GM18858 (cell line): ENCODE data around the gene NCAM1.

ENCODE experiments used
- ATAC-seq: cut with Tn5 transposase; IDR thresholded peaks from one replicate; pipeline ENCODE4 v1.9.1; 2021; ENCODE audit not compliant: unreplicated experiment

The NCAM1 gene

GRCh38 chr11:113083571-113083970 is 122.4 kb downstream of the NCAM1 start:
- no peak for ATAC-seq

- no peak for ATAC-seq
Observed at GRCh38 chr11:113084297-113084696, 123.1 kb downstream of the NCAM1 start.

- no peak for ATAC-seq
Observed at GRCh38 chr11:113085446-113085845, 124.2 kb downstream of the NCAM1 start.

GRCh38 chr11:113087706-113088105 is 126.5 kb downstream of the NCAM1 start:
- ATAC-seq = no peak

- no peak for ATAC-seq
Observed at GRCh38 chr11:113090716-113091480, 129.7 kb downstream of the NCAM1 start.

GRCh38 chr11:113091481-113091780 is 130.2 kb downstream of the NCAM1 start:
- ATAC-seq = no peak

- no peak for ATAC-seq
Observed at GRCh38 chr11:113096648-113097047, 135.4 kb downstream of the NCAM1 start.

- no peak for ATAC-seq
Observed at GRCh38 chr11:113103932-113104690, 142.9 kb downstream of the NCAM1 start.

GRCh38 chr11:113104691-113105251 is 143.6 kb downstream of the NCAM1 start:
- ATAC-seq = no peak

GRCh38 chr11:113105592-113105991 is 144.4 kb downstream of the NCAM1 start:
- no peak for ATAC-seq

- ATAC-seq = no peak
Observed at GRCh38 chr11:113106507-113106906, 145.3 kb downstream of the NCAM1 start.

- no peak for ATAC-seq
Observed at GRCh38 chr11:113110046-113110445, 148.8 kb downstream of the NCAM1 start.

GRCh38 chr11:113111156-113111555 is 149.9 kb downstream of the NCAM1 start:
- no peak for ATAC-seq

GRCh38 chr11:113112307-113112706 is 151.1 kb downstream of the NCAM1 start:
- ATAC-seq = no peak

- no peak for ATAC-seq
Observed at GRCh38 chr11:113113801-113114704, 152.8 kb downstream of the NCAM1 start.

- no peak for ATAC-seq
Observed at GRCh38 chr11:113114705-113115027, 153.4 kb downstream of the NCAM1 start.

GRCh38 chr11:113118104-113118503 is 156.9 kb downstream of the NCAM1 start:
- no peak for ATAC-seq

- ATAC-seq = no peak
Observed at GRCh38 chr11:113119074-113119473, 157.9 kb downstream of the NCAM1 start.

- no peak for ATAC-seq
Observed at GRCh38 chr11:113119966-113120736, 158.9 kb downstream of the NCAM1 start.

GRCh38 chr11:113121746-113122145 is 160.5 kb downstream of the NCAM1 start:
- ATAC-seq = no peak

GRCh38 chr11:113124006-113124405 is 162.8 kb downstream of the NCAM1 start:
- no peak for ATAC-seq
